ENCODE results near the gene FFAR3.

GRCh38 chr19:35334144-35334753, 24.0 kb upstream of the FFAR3 start:
- no peak for TF ChIP-seq POLR2A (IDR thresholded peaks at IDR 0.05)
- no peak for TF ChIP-seq CTCF (IDR thresholded peaks at IDR 0.05)
- TF ChIP-seq POLR2AphosphoS5 (IDR thresholded peaks at IDR 0.05) = no peak
